Uterus (tissue), 2 donors: ENCODE measurements around the gene PLK5.

Experiments
- CTCF ChIP-seq, 4 experiments: fragments of 200-600 bp in 2 of 4; fragments of 450-650 bp in 2 of 4; sonication (generic) in 2 of 4; IDR thresholded peaks; one replicate each; pipeline ENCODE4 v1.5.1; 2016 to 2019; ENCODE audit warnings: antibody characterized with exemption in 4 of 4, mild to moderate bottlenecking in 2 of 4, moderate library complexity in 1 of 4
- POLR2A ChIP-seq, 2 donors: fragments of 450-650 bp; IDR thresholded peaks; one replicate each; pipeline ENCODE4 v1.6.1; 2016; ENCODE audit warnings: antibody characterized with exemption in 2 of 2, mild to moderate bottlenecking in 1 of 2, moderate library complexity in 1 of 2

- no peak for TF ChIP-seq CTCF (IDR thresholded peaks at IDR 0.05)
- TF ChIP-seq POLR2A (IDR thresholded peaks at IDR 0.05): no peak
Observed at GRCh38 chr19:1549332-1549945, 25.6 kb downstream of the PLK5 start.
